Keratinocyte (primary cell): ENCODE results near the gene JSRP1. TPM values are rescaled to one million over a fixed set of nuclear protein-coding genes. Genes with fewer than 3 reads are reported as not detected.

ENCODE experiments used
- DNase-seq: peaks from one replicate; pipeline ENCODE4 v3.0.0-alpha.2; 2011; ENCODE audit warnings: low read depth, missing footprints, low spot score
- FAIRE-seq: peaks from 2 replicates; lab custom pipeline; 2011; peaks lifted over from hg19 to GRCh38; lab: Jason Lieb, UNC
- H2AFZ ChIP-seq: 2 replicates; pipeline ENCODE4 v1.6.0; 2012; ENCODE audit warnings: low read length, control low read depth, inconsistent platforms; ENCODE audit not compliant: control insufficient read depth
- H3K27ac ChIP-seq: 2 replicates; pipeline ENCODE4 v1.5.1; 2011; ENCODE audit warnings: low read length; ENCODE audit not compliant: control insufficient read depth, insufficient read depth
- H3K27me3 ChIP-seq: 3 replicates; pipeline ENCODE4 v1.6.0; 2011; ENCODE audit warnings: low read length; ENCODE audit not compliant: control insufficient read depth, insufficient read depth; ENCODE audit errors: extremely low read depth
- H3K36me3 ChIP-seq, 2 experiments: 2 replicates in 1 of 2; 3 replicates in 1 of 2; pipeline ENCODE4 v1.5.1; 2011; ENCODE audit warnings: low read length in 2 of 2, mild to moderate bottlenecking in 1 of 2; ENCODE audit not compliant: control insufficient read depth in 2 of 2, insufficient read depth in 2 of 2; ENCODE audit errors: extremely low read depth in 1 of 2
- H3K4me1 ChIP-seq: 3 replicates; pipeline ENCODE4 v1.5.1; 2011; ENCODE audit warnings: low read length; ENCODE audit not compliant: control insufficient read depth, insufficient read depth; ENCODE audit errors: extremely low read depth
- H3K4me2 ChIP-seq: 3 replicates; pipeline ENCODE4 v1.6.0; 2011; ENCODE audit warnings: low read depth, low read length; ENCODE audit not compliant: control insufficient read depth, insufficient read depth; ENCODE audit errors: extremely low read depth
- H3K4me3 ChIP-seq, 3 experiments: fragments of 200-600 bp in 1 of 3; sonication (generic) in 1 of 3; 2 replicates in 2 of 3; 3 replicates in 1 of 3; pipeline ENCODE4 v1.5.1; 2011 to 2016; ENCODE audit warnings: low read length in 3 of 3, mild to moderate bottlenecking in 3 of 3, control low read depth in 2 of 3, inconsistent platforms in 1 of 3, low read depth in 1 of 3, mixed read lengths in 1 of 3, mixed run types in 1 of 3, moderate library complexity in 1 of 3; ENCODE audit not compliant: control insufficient read depth in 2 of 3, insufficient read depth in 2 of 3; ENCODE audit errors: extremely low read depth in 1 of 3
- H3K79me2 ChIP-seq: 2 replicates; pipeline ENCODE4 v1.6.0; 2012; ENCODE audit warnings: low read length; ENCODE audit not compliant: control insufficient read depth, insufficient read depth
- H3K9ac ChIP-seq: 3 replicates; pipeline ENCODE4 v1.6.0; 2011; ENCODE audit warnings: low read length; ENCODE audit not compliant: control insufficient read depth, insufficient read depth; ENCODE audit errors: extremely low read depth
- H3K9me1 ChIP-seq: 3 replicates; pipeline ENCODE4 v1.6.0; 2011; ENCODE audit warnings: low read length; ENCODE audit not compliant: control insufficient read depth, insufficient read depth; ENCODE audit errors: extremely low read depth
- H3K9me3 ChIP-seq: 2 replicates; pipeline ENCODE4 v1.5.1; 2012; ENCODE audit warnings: low read depth, low read length; ENCODE audit not compliant: control insufficient read depth
- H4K20me1 ChIP-seq: 3 replicates; pipeline ENCODE4 v1.6.0; 2011; ENCODE audit warnings: low read length; ENCODE audit not compliant: control insufficient read depth, insufficient read depth; ENCODE audit errors: extremely low read depth
- EZH2 ChIP-seq: IDR thresholded peaks from one replicate; pipeline ENCODE4 v1.6.1; 2012; ENCODE audit warnings: inconsistent platforms, mild to moderate bottlenecking, low read length, moderate library complexity
- dilution Hi-C: fragments of 300-500 bp; cut with MboI; formaldehyde crosslinking; loops from one replicate; pipeline ENCODE4 v1.7.0; 2020; ENCODE audit warnings: low sequenced_read_pairs; ENCODE audit not compliant: extremely low pct_ligation_motif_present
- polyA plus RNA-seq, 5 experiments: library from polyadenylated mRNA; depleted of rRNA in 3 of 5; stranded (reverse) in 3 of 5; stranded (forward) in 1 of 5; unstranded in 1 of 5; fragments of >200 nt; gene quantifications; 1 replicate in 1 of 5; 2 replicates in 3 of 5; 3 replicates in 1 of 5; pipeline versions ENCODE4 v1.2.1 to v1.2.3, GENCODE V29; 2011 to 2012; ENCODE audit warnings: missing spikeins in 2 of 5, low read depth in 1 of 5, low replicate concordance in 1 of 5
- TF ChIP-seq, protein P1 (sequence below), 3 experiments: IDR thresholded peaks in 1 of 3; conservative IDR thresholded peaks in 1 of 3; optimal IDR thresholded peaks in 1 of 3; 2 replicates in 2 of 3; 3 replicates in 1 of 3; pipeline versions ENCODE3 to v1.5.1; 2011; ENCODE audit warnings: low read length in 3 of 3, mild to moderate bottlenecking in 3 of 3, moderate library complexity in 2 of 3, control low read depth in 1 of 3, inconsistent platforms in 1 of 3; ENCODE audit not compliant: insufficient read depth in 2 of 3; ENCODE audit errors: extremely low read depth in 1 of 3

Gene JSRP1
- polyA plus RNA-seq, 1 donor (not counting 4 experiments of a cell fraction or from before 2014, with no cell fraction given), result not detected

DNA sequence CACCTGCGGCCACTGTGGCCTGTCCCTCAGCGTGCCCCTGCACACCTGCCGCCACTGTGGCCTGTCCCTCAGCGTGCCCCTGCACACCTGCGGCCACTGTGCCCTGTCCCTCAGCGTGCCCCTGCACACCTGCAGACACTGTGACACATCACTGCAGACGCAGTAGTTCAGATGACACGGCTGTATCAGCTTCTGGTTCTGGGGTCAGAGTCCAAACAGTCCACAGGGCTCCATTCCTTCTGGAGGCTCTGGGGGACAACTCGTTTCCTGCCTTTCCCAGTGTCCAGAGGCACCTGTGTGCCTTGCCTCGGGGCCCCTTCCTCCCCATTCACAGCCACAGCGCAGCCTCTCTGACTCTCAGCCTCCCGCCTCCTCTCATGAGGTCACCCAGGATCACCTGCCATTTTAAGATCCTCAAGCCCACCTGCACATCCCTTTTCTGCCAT lies 14.1 kb downstream of the JSRP1 start:
- Histone ChIP-seq H3K9ac (no peak overlapping the region), H3K9me3 (no peaks in the 10 kb centered on the region), H2AFZ (no peak overlapping the region), H3K27ac (no peak overlapping the region), H3K4me1 (peaks cover 41% of the 10 kb centered on the region), H3K27me3 (no peaks in the 10 kb centered on the region), H3K4me2 (no peak overlapping the region), H3K79me2 (peaks cover 74% of the 10 kb centered on the region), H3K9me1 (peaks cover 7% of the 10 kb centered on the region), H4K20me1 (peaks cover 38% of the 10 kb centered on the region), H3K4me3 (no peak overlapping the region), H3K36me3 (peaks cover 30% of the 10 kb centered on the region in 2 experiments)
- no peak for FAIRE-seq
- dilution Hi-C loops, result no loop called here
- TF ChIP-seq, protein P1, sequence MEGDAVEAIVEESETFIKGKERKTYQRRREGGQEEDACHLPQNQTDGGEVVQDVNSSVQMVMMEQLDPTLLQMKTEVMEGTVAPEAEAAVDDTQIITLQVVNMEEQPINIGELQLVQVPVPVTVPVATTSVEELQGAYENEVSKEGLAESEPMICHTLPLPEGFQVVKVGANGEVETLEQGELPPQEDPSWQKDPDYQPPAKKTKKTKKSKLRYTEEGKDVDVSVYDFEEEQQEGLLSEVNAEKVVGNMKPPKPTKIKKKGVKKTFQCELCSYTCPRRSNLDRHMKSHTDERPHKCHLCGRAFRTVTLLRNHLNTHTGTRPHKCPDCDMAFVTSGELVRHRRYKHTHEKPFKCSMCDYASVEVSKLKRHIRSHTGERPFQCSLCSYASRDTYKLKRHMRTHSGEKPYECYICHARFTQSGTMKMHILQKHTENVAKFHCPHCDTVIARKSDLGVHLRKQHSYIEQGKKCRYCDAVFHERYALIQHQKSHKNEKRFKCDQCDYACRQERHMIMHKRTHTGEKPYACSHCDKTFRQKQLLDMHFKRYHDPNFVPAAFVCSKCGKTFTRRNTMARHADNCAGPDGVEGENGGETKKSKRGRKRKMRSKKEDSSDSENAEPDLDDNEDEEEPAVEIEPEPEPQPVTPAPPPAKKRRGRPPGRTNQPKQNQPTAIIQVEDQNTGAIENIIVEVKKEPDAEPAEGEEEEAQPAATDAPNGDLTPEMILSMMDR (optimal IDR thresholded peaks at IDR 0.05 in 1 of 3, IDR thresholded peaks at IDR 0.05 in 1 of 3, conservative IDR thresholded peaks at IDR 0.05 in 1 of 3; ENCODE audit: extremely low read depth in 1 of 3, insufficient read depth in 2 of 3, low read length in 3 of 3), result no peak
- no peak for TF ChIP-seq EZH2
- no peak for DNase-seq

DNA sequence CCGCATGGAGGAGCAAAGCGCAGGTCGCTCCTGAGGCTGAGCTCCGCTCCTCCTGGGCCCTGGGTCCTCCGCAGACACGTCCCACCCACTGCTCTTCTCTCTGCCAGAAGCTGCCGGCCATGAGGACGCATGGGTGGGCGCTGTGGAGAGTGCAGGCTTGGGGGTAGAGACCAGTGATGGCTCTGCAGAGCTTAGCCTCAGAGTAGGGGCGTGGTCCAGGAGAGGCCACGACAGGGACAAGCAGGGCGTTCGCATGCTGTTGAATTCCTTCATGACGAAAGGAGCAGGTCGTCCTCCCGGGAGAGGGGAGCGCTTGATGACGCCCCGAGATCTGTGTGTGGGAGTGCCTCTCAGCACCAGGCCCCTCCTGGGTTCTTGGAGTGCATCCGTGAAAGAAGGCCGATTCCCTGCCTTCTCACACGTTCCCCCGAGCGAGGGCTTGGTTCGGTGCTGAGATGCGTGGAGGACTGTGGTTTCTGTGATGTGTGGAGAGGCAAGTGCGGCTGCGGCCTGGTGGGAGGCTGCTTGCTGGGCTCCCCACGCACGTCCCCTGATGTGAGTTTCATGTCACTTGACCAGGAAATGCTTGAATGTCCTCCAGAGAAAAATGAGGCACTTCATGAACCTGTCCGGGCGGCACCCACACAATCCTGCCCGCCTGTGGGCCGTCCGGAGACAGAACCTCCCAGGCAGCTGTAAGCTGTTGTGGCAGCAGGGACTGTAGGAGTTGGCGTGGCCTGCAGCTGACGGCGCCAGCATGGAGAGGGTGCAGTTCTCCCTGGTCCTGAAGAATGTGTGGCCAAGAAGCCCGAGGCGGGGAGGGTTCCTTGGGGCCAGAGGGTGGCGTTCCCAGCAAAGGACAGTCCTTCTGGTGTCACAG lies 15.1 kb downstream of the JSRP1 start:
- dilution Hi-C loops, result no loop called here
- H3K4me1 ChIP-seq, result peaks cover 41% of the 10 kb centered on the region

More for the DNA sequence above, 15.1 kb downstream of the JSRP1 start:
- TF ChIP-seq, protein P1 (optimal IDR thresholded peaks at IDR 0.05 in 1 of 3, IDR thresholded peaks at IDR 0.05 in 1 of 3, conservative IDR thresholded peaks at IDR 0.05 in 1 of 3; ENCODE audit: extremely low read depth in 1 of 3, insufficient read depth in 2 of 3, low read length in 3 of 3), result no peak
- no peak for TF ChIP-seq EZH2
- peak overlapping the region; percentile 54 for H3K9ac ChIP-seq
- peaks cover 7% of the 10 kb centered on the region for H3K9me1 ChIP-seq
- H3K4me2 ChIP-seq, result peak overlapping the region; percentile 73
- peak overlapping the region; percentile 28 for H3K27ac ChIP-seq
- DNase-seq, result no peak
- no peaks in the 10 kb centered on the region for H3K9me3 ChIP-seq
- peak overlapping the region; percentile 2 to 52 (median 26) for H3K4me3 ChIP-seq
- peaks cover 79% of the 10 kb centered on the region for H3K79me2 ChIP-seq
- H3K36me3 ChIP-seq, result peaks cover 27 to 30% of the 10 kb centered on the region in 2 experiments
- H2AFZ ChIP-seq, result no peak overlapping the region
- no peaks in the 10 kb centered on the region for H3K27me3 ChIP-seq
- H4K20me1 ChIP-seq, result peaks cover 38% of the 10 kb centered on the region
- no peak for FAIRE-seq
